PC-9 (cell line): ENCODE data around the gene PRRG3. TPM values are rescaled to one million over a fixed set of nuclear protein-coding genes. Genes with fewer than 3 reads are reported as not detected.

Experiments used
- total RNA-seq: library from RNA; stranded (reverse); gene quantifications from 2 replicates; pipeline ENCODE4 v1.2.3, GENCODE V29; 2021

The PRRG3 gene
- total RNA-seq, 1 experiment from 2014 or later: not detected

Other genes starting within 250 kb of the PRRG3 start
- not detected in 2 replicates for gene PASD1, start 131.8 kb upstream of the PRRG3 start, total RNA-seq
- gene FATE1, start 20.6 kb downstream of the PRRG3 start, total RNA-seq: not detected in 2 replicates
- gene CNGA2, start 39.3 kb downstream of the PRRG3 start, total RNA-seq: not detected in 2 replicates
- not detected in 2 replicates for gene MAGEA4, start 217.4 kb downstream of the PRRG3 start, total RNA-seq